Mucosa of descending colon (tissue), 3 donors: Measurements from ENCODE around the gene OPTC. TPM values are rescaled to one million over a fixed set of nuclear protein-coding genes. Genes with fewer than 3 reads are reported as not detected.

ENCODE experiments used
- ATAC-seq: fragments of 200-7000 bp; cut with Tn5 transposase; one replicate; pipeline ENCODE4 v1.9.1; 2020; ENCODE audit warnings: mild to moderate bottlenecking, moderate library complexity
- DNase-seq, 3 donors: peaks; one replicate each; pipeline ENCODE4 v3.0.0-alpha.2; 2020
- H3K36me3 ChIP-seq: fragments of 200-600 bp; one replicate; pipeline ENCODE4 v1.8.0; 2021; ENCODE audit warnings: low read depth, mild to moderate bottlenecking
- H3K4me1 ChIP-seq: fragments of 200-600 bp; one replicate; pipeline ENCODE4 v1.8.0; 2021; ENCODE audit warnings: low read depth, mild to moderate bottlenecking
- H3K4me3 ChIP-seq: fragments of 200-600 bp; one replicate; pipeline ENCODE4 v1.8.0; 2021; ENCODE audit warnings: mild to moderate bottlenecking
- H3K9me3 ChIP-seq: fragments of 200-600 bp; one replicate; pipeline ENCODE4 v1.8.0; 2021; ENCODE audit warnings: mild to moderate bottlenecking
- CTCF ChIP-seq: fragments of 200-600 bp; IDR thresholded peaks from one replicate; pipeline ENCODE4 v1.8.0; 2022; ENCODE audit warnings: antibody characterized with exemption, mild to moderate bottlenecking
- intact Hi-C, 2 donors: fragments of 100-400 bp; cut with DNase I in 1 of 2; cut with micrococcal nuclease in 1 of 2; formaldehyde crosslinking; loops; one replicate each; pipeline versions ENCODE4 v1.11.0 to v1.11.1; 2022; cut with DNase I, micrococcal nuclease
- total RNA-seq, 3 donors: library from RNA; stranded (reverse); fragmentation: NEBNext Ultra II Directional in 2 of 3; extraction: Animal tissue kit (Norgen Biotek cat#: 25700) in 2 of 3; gene quantifications; one replicate each; pipeline versions ENCODE4 v1.2.1 to v1.2.4, GENCODE V29; 2021 to 2023
- donor health status: DM: no; HTN: no; CAD: no; lungs with moderate emphysema.
- donor health status: DM: no; HTN: no; CAD: no.
- donor health status: DM: no; HTN: yes; CAD: no.

The OPTC gene
- total RNA-seq, 3 donors from 2014 or later: not detected

GRCh38 chr1:203450479-203451149, 43.3 kb upstream of the OPTC start:
- H3K4me1 ChIP-seq: no peaks in the 10 kb centered on the region
- ATAC-seq (no peak), DNase-seq (no peak)
- intact Hi-C loops: no loop called here
- TF ChIP-seq CTCF: no peak
- no peak overlapping the region for H3K4me3 ChIP-seq
- H3K36me3 ChIP-seq: no peaks in the 10 kb centered on the region
- H3K9me3 ChIP-seq: no peaks in the 10 kb centered on the region

GRCh38 chr1:203451836-203452784, 41.8 kb upstream of the OPTC start:
- H3K9me3 ChIP-seq: no peaks in the 10 kb centered on the region
- ATAC-seq: no peak
- no peak overlapping the region for H3K4me3 ChIP-seq
- H3K36me3 ChIP-seq: no peaks in the 10 kb centered on the region
- no peak for TF ChIP-seq CTCF
- H3K4me1 ChIP-seq: no peaks in the 10 kb centered on the region
- no peak for DNase-seq
- intact Hi-C loops: no loop called here

- no peak for ATAC-seq
Observed at GRCh38 chr1:203453016-203453415, 40.9 kb upstream of the OPTC start.

DNA sequence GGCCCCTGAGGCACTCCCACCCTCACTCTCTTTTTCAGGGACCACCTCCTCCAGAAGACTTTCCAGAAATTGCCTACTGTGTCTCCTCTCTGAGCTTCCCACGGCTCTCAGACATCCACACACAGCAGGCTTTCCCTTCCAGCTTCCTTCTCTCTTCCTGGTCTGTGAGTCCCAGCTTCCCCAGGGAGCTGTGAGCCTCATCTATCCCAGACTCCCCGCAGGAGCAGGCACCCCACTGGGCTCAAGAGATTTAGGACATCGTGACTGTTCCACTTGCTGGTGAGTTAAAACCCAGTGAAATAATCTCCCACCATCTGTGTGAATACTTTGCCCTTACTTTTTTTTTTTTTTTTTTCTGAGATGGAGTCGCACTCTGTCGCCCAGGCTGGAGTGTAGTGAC, 40.3 kb upstream of the OPTC start:
- intact Hi-C loops: no loop called here
- ATAC-seq: no peak

More at GRCh38 chr1:203453016-203453415, 40.9 kb upstream of the OPTC start:
- DNase-seq: no peak
- Histone ChIP-seq H3K4me1 (no peaks in the 10 kb centered on the region), H3K4me3 (no peak overlapping the region), H3K9me3 (no peaks in the 10 kb centered on the region), H3K36me3 (no peaks in the 10 kb centered on the region)
- intact Hi-C loops: no loop called here
- no peak for TF ChIP-seq CTCF

DNA sequence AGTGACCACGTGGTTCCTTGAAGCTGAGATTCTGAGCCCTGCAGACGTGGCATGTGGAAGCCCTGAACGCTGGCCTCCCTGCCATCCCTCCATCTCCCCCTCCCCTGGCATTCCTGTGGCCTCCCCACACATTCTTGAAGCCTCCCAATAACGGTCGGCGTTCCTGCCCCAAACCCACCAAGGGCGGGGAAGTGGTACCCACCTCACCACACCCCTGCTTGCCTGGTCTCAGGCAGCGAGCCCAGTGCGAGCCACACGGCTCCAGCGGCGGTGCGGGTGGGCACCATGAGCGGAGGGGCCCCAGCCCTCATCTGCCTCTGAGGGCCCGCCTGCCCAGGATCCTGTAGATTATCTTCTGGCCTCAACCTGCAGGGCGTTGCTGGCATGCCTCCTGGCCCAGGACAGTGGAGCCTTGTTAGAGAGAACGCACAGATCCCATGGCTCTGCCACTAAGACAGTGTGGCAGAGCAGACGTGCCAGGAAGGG, 38.9 kb upstream of the OPTC start:
- intact Hi-C loops: no loop called here

More for the DNA sequence above, 40.3 kb upstream of the OPTC start:
- no peak overlapping the region for H3K4me3 ChIP-seq
- no peaks in the 10 kb centered on the region for H3K36me3 ChIP-seq
- no peak for DNase-seq
- TF ChIP-seq CTCF: no peak
- H3K9me3 ChIP-seq: no peaks in the 10 kb centered on the region
- no peaks in the 10 kb centered on the region for H3K4me1 ChIP-seq

More for the DNA sequence above, 38.9 kb upstream of the OPTC start:
- TF ChIP-seq CTCF: no peak
- H3K4me1 ChIP-seq: no peaks in the 10 kb centered on the region
- no peaks in the 10 kb centered on the region for H3K9me3 ChIP-seq
- no peaks in the 10 kb centered on the region for H3K36me3 ChIP-seq
- ATAC-seq: no peak
- DNase-seq: no peak
- no peak overlapping the region for H3K4me3 ChIP-seq
